Stimulated activated memory B cell treated with anti-CD40 and anti-IgM and Interleukin-4, amounts not matched to agents 10 μg/mL and 1 μg/mL and 100 μg/mL, for 72 hours (primary cell): Measurements from ENCODE around the gene PYGB.

Source experiments
- ATAC-seq: fragments of 150-1000 bp; cut with Tn5 transposase; 2 replicates; pipeline ENCODE4 v1.10.0; 2021
- H3K27ac Mint-ChIP-seq: one replicate; pipeline ENCODE4 v1.8.0; 2022; ENCODE audit warnings: mild to moderate bottlenecking, mixed read lengths
- H3K27me3 Mint-ChIP-seq: one replicate; pipeline ENCODE4 v1.8.0; 2022; ENCODE audit warnings: mixed read lengths
- H3K36me3 Mint-ChIP-seq: one replicate; pipeline ENCODE4 v1.8.0; 2022; ENCODE audit warnings: mixed read lengths
- H3K4me1 Mint-ChIP-seq: one replicate; pipeline ENCODE4 v1.8.0; 2022; ENCODE audit warnings: mixed read lengths
- H3K4me3 Mint-ChIP-seq: one replicate; pipeline ENCODE4 v1.8.0; 2022; ENCODE audit warnings: mild to moderate bottlenecking, moderate library complexity, mixed read lengths
- H3K9me3 Mint-ChIP-seq: one replicate; pipeline ENCODE4 v1.8.0; 2022; ENCODE audit warnings: mixed read lengths

Gene PYGB

DNA sequence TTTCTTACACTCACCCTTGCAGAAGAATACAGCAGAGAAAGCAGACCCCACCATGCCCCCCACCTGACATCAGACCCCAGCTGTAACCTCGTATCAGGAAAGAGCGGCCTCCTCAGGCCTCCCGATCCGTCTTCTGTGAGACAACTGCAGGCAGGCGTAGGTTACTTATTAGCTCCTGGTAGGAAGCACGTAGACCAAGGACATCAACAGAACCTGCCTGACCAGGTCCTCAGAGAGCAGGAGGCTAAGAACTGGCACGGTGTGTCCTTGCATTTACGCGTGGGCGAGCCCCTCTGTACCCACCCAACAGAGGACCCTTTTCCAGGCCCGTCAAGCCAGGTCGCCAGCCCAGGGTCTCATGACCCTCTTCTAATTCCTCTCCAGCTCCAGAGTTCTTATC is 91.7 kb downstream of the PYGB start:
- H3K4me1 Mint-ChIP-seq, result peaks cover 19% of the 10 kb centered on the region
- H3K27ac Mint-ChIP-seq, result no peak overlapping the region
- H3K36me3 Mint-ChIP-seq, result peaks cover 12% of the 10 kb centered on the region
- H3K4me3 Mint-ChIP-seq, result no peak overlapping the region
- no peak for ATAC-seq
- no peaks in the 10 kb centered on the region for H3K9me3 Mint-ChIP-seq
- no peaks in the 10 kb centered on the region for H3K27me3 Mint-ChIP-seq

DNA sequence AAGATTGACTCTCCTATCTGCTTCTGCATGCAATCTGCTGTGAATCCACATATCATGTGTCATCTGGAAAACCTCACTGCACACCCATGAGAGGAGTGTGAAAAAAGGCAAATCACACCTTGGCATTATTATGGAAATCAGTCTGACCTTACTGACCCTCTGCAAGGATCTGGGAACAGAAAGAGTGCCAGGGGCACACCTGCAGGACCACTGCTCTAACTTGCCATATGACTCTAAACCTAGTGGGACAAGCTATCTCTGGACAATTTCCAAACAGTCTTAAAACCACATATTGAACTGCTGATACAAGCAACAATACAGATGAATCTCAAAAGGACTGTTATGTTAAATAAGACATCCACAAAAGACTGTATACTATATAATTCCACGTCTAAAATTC is 92.5 kb downstream of the PYGB start:
- peaks cover 16% of the 10 kb centered on the region for H3K36me3 Mint-ChIP-seq
- no peak overlapping the region for H3K4me3 Mint-ChIP-seq
- H3K4me1 Mint-ChIP-seq, result peaks cover 27% of the 10 kb centered on the region
- ATAC-seq, result no peak
- no peaks in the 10 kb centered on the region for H3K27me3 Mint-ChIP-seq
- no peaks in the 10 kb centered on the region for H3K9me3 Mint-ChIP-seq
- H3K27ac Mint-ChIP-seq, result no peak overlapping the region

GRCh38 chr20:25341716-25342680 is 94.1 kb downstream of the PYGB start:
- ATAC-seq, result no peak
- no peak overlapping the region for H3K4me3 Mint-ChIP-seq
- peaks cover 30% of the 10 kb centered on the region for H3K4me1 Mint-ChIP-seq
- peaks cover 16% of the 10 kb centered on the region for H3K36me3 Mint-ChIP-seq
- H3K27me3 Mint-ChIP-seq, result no peaks in the 10 kb centered on the region
- H3K9me3 Mint-ChIP-seq, result no peaks in the 10 kb centered on the region
- H3K27ac Mint-ChIP-seq, result no peak overlapping the region

- no peak for ATAC-seq
- no peaks in the 10 kb centered on the region for H3K27me3 Mint-ChIP-seq
- peaks cover 30% of the 10 kb centered on the region for H3K4me1 Mint-ChIP-seq
- H3K36me3 Mint-ChIP-seq, result peaks cover 8% of the 10 kb centered on the region
- no peak overlapping the region for H3K4me3 Mint-ChIP-seq
- no peaks in the 10 kb centered on the region for H3K9me3 Mint-ChIP-seq
- H3K27ac Mint-ChIP-seq, result no peak overlapping the region
Observed at GRCh38 chr20:25344634-25345033, 96.7 kb downstream of the PYGB start.

- Mint-ChIP-seq H3K4me1 (peaks cover 26% of the 10 kb centered on the region), H3K9me3 (peaks cover 2% of the 10 kb centered on the region), H3K27me3 (no peaks in the 10 kb centered on the region), H3K4me3 (no peak overlapping the region), H3K27ac (no peak overlapping the region), H3K36me3 (peaks cover 19% of the 10 kb centered on the region)
- ATAC-seq, result no peak
Observed at GRCh38 chr20:25345721-25346120, 97.8 kb downstream of the PYGB start.

DNA sequence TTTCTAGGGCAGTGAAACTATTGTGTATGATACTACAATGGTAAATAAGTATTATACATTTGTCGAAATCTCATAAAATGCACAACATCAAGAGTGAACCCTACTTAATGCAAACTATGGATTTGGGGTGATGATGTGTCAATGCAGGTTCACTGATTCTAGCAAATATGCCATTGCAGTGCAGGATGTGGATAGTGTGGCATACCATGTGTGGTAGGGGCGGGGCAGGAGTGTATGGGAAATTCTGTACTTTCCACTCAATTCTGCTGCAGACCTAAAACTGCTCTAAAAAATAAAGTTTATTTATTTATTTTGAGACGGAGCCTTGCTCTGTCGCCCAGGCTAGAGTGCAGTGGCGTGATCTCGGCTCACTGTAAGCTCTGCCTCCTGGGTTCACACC is 98.5 kb downstream of the PYGB start:
- Mint-ChIP-seq H3K9me3 (peaks cover 2% of the 10 kb centered on the region), H3K27ac (no peak overlapping the region), H3K27me3 (no peaks in the 10 kb centered on the region), H3K4me3 (no peak overlapping the region), H3K4me1 (peaks cover 20% of the 10 kb centered on the region), H3K36me3 (peaks cover 19% of the 10 kb centered on the region)
- ATAC-seq, result no peak
